Activated T-cell treated with anti-CD3 and anti-CD28 coated beads, Interleukin-2, amount 50 U/mL, for 4 hours (primary cell): ENCODE data around the gene FCSK. TPM values are rescaled to one million over a fixed set of nuclear protein-coding genes. Genes with fewer than 3 reads are reported as not detected.
"Not testable (repeated sequence)": the region's sequence is repeated elsewhere in the genome, so short reads cannot be mapped to it uniquely, and the experiment has no call there.

Source experiments
- ATAC-seq, 2 donors: fragments of 200-7000 bp; cut with Tn5 transposase; one replicate each; pipeline ENCODE4 v1.10.0; 2021
- DNase-seq: peaks from one replicate; pipeline ENCODE4 v3.0.0-alpha.2; 2020
- H3K27me3 Mint-ChIP-seq: one replicate; pipeline ENCODE4 v1.8.0; 2021; ENCODE audit warnings: low read depth, mixed read lengths
- H3K36me3 Mint-ChIP-seq: one replicate; pipeline ENCODE4 v1.8.0; 2022; ENCODE audit warnings: mixed read lengths; ENCODE audit not compliant: insufficient read depth
- H3K4me1 Mint-ChIP-seq: one replicate; pipeline ENCODE4 v1.8.0; 2021; ENCODE audit warnings: low read depth, mixed read lengths
- H3K4me3 Mint-ChIP-seq: one replicate; pipeline ENCODE4 v1.8.0; 2021; ENCODE audit warnings: mild to moderate bottlenecking, moderate library complexity, mixed read lengths
- H3K9me3 Mint-ChIP-seq: one replicate; pipeline ENCODE4 v1.8.0; 2021; ENCODE audit warnings: mixed read lengths
- total RNA-seq, 3 donors: library from RNA; stranded (reverse); gene quantifications; one replicate each; pipeline ENCODE4 v1.2.1, GENCODE V29; 2021

The FCSK gene
- total RNA-seq, 3 donors from 2014 or later, result 17.7 to 20.5 (median 19.2) TPM

- no peaks in the 10 kb centered on the region for H3K9me3 Mint-ChIP-seq
- no peaks in the 10 kb centered on the region for H3K36me3 Mint-ChIP-seq
- peak within 1 kb of the TSS; percentile 97 for H3K4me3 Mint-ChIP-seq
- DNase-seq, result peak; percentile 93
- ATAC-seq, result peak; percentile 96
- H3K27me3 Mint-ChIP-seq, result no peaks in the 10 kb centered on the region
- H3K4me1 Mint-ChIP-seq, result peaks cover 27% of the 10 kb centered on the region
These were observed 15.2 kb upstream of the FCSK start, which contains the start of gene ST3GAL2 for GRCh38 chr16:70438969-70439862. TSS of gene ST3GAL2 (minus strand) at chr16:70439100. CDS start at chr16:70398530, 40,570 bp downstream.

GRCh38 chr16:70440009-70440692 lies 14.2 kb upstream of the FCSK start:
- H3K4me3 Mint-ChIP-seq, result peak overlapping the region; percentile 85
- ATAC-seq (no peak), DNase-seq (no peak)
- H3K27me3 Mint-ChIP-seq, result no peaks in the 10 kb centered on the region
- H3K36me3 Mint-ChIP-seq, result no peaks in the 10 kb centered on the region
- H3K9me3 Mint-ChIP-seq, result no peaks in the 10 kb centered on the region
- peaks cover 25% of the 10 kb centered on the region for H3K4me1 Mint-ChIP-seq

- no peaks in the 10 kb centered on the region for H3K27me3 Mint-ChIP-seq
- H3K4me3 Mint-ChIP-seq, result peak overlapping the region; percentile 46
- no peaks in the 10 kb centered on the region for H3K9me3 Mint-ChIP-seq
- no peaks in the 10 kb centered on the region for H3K36me3 Mint-ChIP-seq
- peaks cover 23% of the 10 kb centered on the region for H3K4me1 Mint-ChIP-seq
- DNase-seq (no peak), ATAC-seq (no peak)
These were observed 12.9 kb upstream of the FCSK start for GRCh38 chr16:70441406-70441990.

GRCh38 chr16:70442344-70442743 lies 12.1 kb upstream of the FCSK start:
- H3K4me1 Mint-ChIP-seq, result peaks cover 15% of the 10 kb centered on the region
- H3K4me3 Mint-ChIP-seq, result no peak overlapping the region
- DNase-seq, result no peak
- H3K36me3 Mint-ChIP-seq, result no peaks in the 10 kb centered on the region
- no peak for ATAC-seq
- no peaks in the 10 kb centered on the region for H3K9me3 Mint-ChIP-seq
- no peaks in the 10 kb centered on the region for H3K27me3 Mint-ChIP-seq

- H3K4me3 Mint-ChIP-seq, result no peak overlapping the region
- peaks cover 2% of the 10 kb centered on the region for H3K4me1 Mint-ChIP-seq
- H3K9me3 Mint-ChIP-seq, result no peaks in the 10 kb centered on the region
- H3K27me3 Mint-ChIP-seq, result no peaks in the 10 kb centered on the region
- no peaks in the 10 kb centered on the region for H3K36me3 Mint-ChIP-seq
- DNase-seq (no peak), ATAC-seq (no peak)
These were observed 9.9 kb upstream of the FCSK start for GRCh38 chr16:70444249-70445063.

- Mint-ChIP-seq H3K4me1 (no peaks in the 10 kb centered on the region), H3K9me3 (no peaks in the 10 kb centered on the region), H3K4me3 (no peak overlapping the region), H3K27me3 (no peaks in the 10 kb centered on the region), H3K36me3 (no peaks in the 10 kb centered on the region)
- ATAC-seq, result no peak
- no peak for DNase-seq
These were observed 6.3 kb upstream of the FCSK start for GRCh38 chr16:70448075-70448474.

- ATAC-seq, H3K4me3 Mint-ChIP-seq, DNase-seq, H3K36me3 Mint-ChIP-seq, H3K27me3 Mint-ChIP-seq, H3K9me3 Mint-ChIP-seq: not testable (repeated sequence)
- peaks cover 11% of the 10 kb centered on the region for H3K4me1 Mint-ChIP-seq
These were observed 4.0 kb upstream of the FCSK start for GRCh38 chr16:70450142-70451003.

GRCh38 chr16:70451004-70451340 lies 3.4 kb upstream of the FCSK start:
- not testable (repeated sequence) for H3K36me3 Mint-ChIP-seq, DNase-seq, H3K27me3 Mint-ChIP-seq, ATAC-seq, H3K9me3 Mint-ChIP-seq, H3K4me3 Mint-ChIP-seq
- H3K4me1 Mint-ChIP-seq, result peaks cover 14% of the 10 kb centered on the region

GRCh38 chr16:70453117-70453891 lies 1.1 kb upstream of the FCSK start:
- no peaks in the 10 kb centered on the region for H3K36me3 Mint-ChIP-seq
- H3K9me3 Mint-ChIP-seq, result no peaks in the 10 kb centered on the region
- H3K4me3 Mint-ChIP-seq, result peak overlapping the region; percentile 90
- ATAC-seq (no peak), DNase-seq (no peak)
- H3K27me3 Mint-ChIP-seq, result no peaks in the 10 kb centered on the region
- H3K4me1 Mint-ChIP-seq, result peaks cover 18% of the 10 kb centered on the region

- Mint-ChIP-seq H3K4me1 (peaks cover 18% of the 10 kb centered on the region), H3K9me3 (no peaks in the 10 kb centered on the region), H3K36me3 (no peaks in the 10 kb centered on the region), H3K4me3 (peak overlapping the region; percentile 90), H3K27me3 (no peaks in the 10 kb centered on the region)
- DNase-seq (no peak), ATAC-seq (no peak)
These were observed 538 bp upstream of the FCSK start for GRCh38 chr16:70453892-70454221.

- Mint-ChIP-seq H3K4me3 (peak overlapping the region; percentile 90), H3K9me3 (no peaks in the 10 kb centered on the region), H3K36me3 (no peaks in the 10 kb centered on the region), H3K27me3 (no peaks in the 10 kb centered on the region), H3K4me1 (peaks cover 18% of the 10 kb centered on the region)
- ATAC-seq (no peak), DNase-seq (no peak)
These were observed 1.5 kb downstream of the FCSK start for GRCh38 chr16:70455910-70456309.

- Mint-ChIP-seq H3K36me3 (no peaks in the 10 kb centered on the region), H3K27me3 (no peaks in the 10 kb centered on the region), H3K4me1 (peaks cover 18% of the 10 kb centered on the region), H3K4me3 (no peak overlapping the region), H3K9me3 (no peaks in the 10 kb centered on the region)
- no peak for ATAC-seq
- no peak for DNase-seq
These were observed 3.2 kb downstream of the FCSK start for GRCh38 chr16:70457446-70458166.
